OCI-LY1 (cell line): ENCODE measurements around the gene ST6GALNAC4.

ENCODE experiments used
- EZH2 ChIP-seq: fragments of 200-600 bp; sonication (generic), shearing (Covaris generic); IDR thresholded peaks from 2 replicates; pipeline ENCODE4 v1.8.0; 2017; ENCODE audit warnings: borderline replicate concordance, mixed run types, mild to moderate bottlenecking, antibody characterized with exemption, low read length, moderate library complexity, mixed read lengths
- TF ChIP-seq, protein P1 (sequence below): fragments of 200-600 bp; sonication (generic), shearing (Covaris generic); IDR thresholded peaks from 2 replicates; pipeline ENCODE4 v1.5.1; 2017; ENCODE audit warnings: mild to moderate bottlenecking, antibody characterized with exemption, low read length, moderate library complexity, mixed read lengths

GRCh38 chr9:127883959-127884358 lies 32.9 kb downstream of the ST6GALNAC4 start:
- TF ChIP-seq EZH2 = no peak
- TF ChIP-seq, protein P1, sequence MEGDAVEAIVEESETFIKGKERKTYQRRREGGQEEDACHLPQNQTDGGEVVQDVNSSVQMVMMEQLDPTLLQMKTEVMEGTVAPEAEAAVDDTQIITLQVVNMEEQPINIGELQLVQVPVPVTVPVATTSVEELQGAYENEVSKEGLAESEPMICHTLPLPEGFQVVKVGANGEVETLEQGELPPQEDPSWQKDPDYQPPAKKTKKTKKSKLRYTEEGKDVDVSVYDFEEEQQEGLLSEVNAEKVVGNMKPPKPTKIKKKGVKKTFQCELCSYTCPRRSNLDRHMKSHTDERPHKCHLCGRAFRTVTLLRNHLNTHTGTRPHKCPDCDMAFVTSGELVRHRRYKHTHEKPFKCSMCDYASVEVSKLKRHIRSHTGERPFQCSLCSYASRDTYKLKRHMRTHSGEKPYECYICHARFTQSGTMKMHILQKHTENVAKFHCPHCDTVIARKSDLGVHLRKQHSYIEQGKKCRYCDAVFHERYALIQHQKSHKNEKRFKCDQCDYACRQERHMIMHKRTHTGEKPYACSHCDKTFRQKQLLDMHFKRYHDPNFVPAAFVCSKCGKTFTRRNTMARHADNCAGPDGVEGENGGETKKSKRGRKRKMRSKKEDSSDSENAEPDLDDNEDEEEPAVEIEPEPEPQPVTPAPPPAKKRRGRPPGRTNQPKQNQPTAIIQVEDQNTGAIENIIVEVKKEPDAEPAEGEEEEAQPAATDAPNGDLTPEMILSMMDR = no peak
